NT2/D1 (cell line): ENCODE measurements around the gene PCNX1.

Source experiments
- DNase-seq: peaks from one replicate; pipeline ENCODE4 v3.0.0-alpha.2; 2011; ENCODE audit warnings: low read depth, low spot score
- H3K27me3 ChIP-seq: 2 replicates; pipeline ENCODE4 v1.6.0; 2011; ENCODE audit warnings: mild to moderate bottlenecking; ENCODE audit not compliant: insufficient read length, insufficient read depth
- H3K36me3 ChIP-seq: 2 replicates; pipeline ENCODE4 v1.6.1; 2011; ENCODE audit warnings: mild to moderate bottlenecking, low read length, mixed read lengths; ENCODE audit not compliant: insufficient read depth, insufficient read length
- H3K4me1 ChIP-seq: 2 replicates; pipeline ENCODE4 v1.5.1; 2011; ENCODE audit not compliant: insufficient read depth, insufficient read length
- H3K4me3 ChIP-seq: 2 replicates; pipeline ENCODE4 v1.5.1; 2011; ENCODE audit warnings: low read depth; ENCODE audit not compliant: insufficient read length
- H3K9ac ChIP-seq: 2 replicates; pipeline ENCODE4 v1.6.0; 2011; ENCODE audit warnings: low read depth; ENCODE audit not compliant: insufficient read length
- H3K9me3 ChIP-seq: 2 replicates; pipeline ENCODE4 v1.5.1; 2011; ENCODE audit warnings: mild to moderate bottlenecking, low read length; ENCODE audit not compliant: insufficient read depth
- SUZ12 ChIP-seq: IDR thresholded peaks from 2 replicates; pipeline ENCODE4 v1.6.1; 2011; ENCODE audit not compliant: insufficient read length, insufficient read depth; ENCODE audit errors: extremely low read depth
- YY1 ChIP-seq: IDR thresholded peaks from 2 replicates; pipeline ENCODE4 v1.6.1; 2011; ENCODE audit not compliant: insufficient read length, insufficient read depth
- ZNF274 ChIP-seq: IDR thresholded peaks from 2 replicates; pipeline ENCODE4 v1.6.1; 2011; ENCODE audit warnings: mild to moderate bottlenecking, low read depth, low read length

Gene PCNX1

DNA sequence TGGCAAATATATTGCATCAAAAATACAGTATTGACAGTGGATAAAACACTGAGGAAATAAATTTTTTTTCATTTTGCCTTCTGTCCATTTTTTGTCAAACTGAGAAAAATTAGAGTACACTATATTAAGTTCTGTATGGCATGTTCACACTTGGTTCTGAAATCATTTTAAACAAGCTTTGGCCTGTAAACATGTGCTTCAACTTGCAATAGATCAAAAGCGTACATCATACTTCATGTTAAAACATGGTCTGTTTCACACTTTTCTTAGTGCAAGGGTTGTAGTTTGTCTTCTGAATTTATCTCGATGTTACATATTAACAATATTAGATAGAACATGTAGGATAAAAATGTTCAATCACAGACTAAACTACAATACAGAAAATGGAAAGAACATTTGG, 208.0 kb downstream of the PCNX1 start:
- no peak for TF ChIP-seq SUZ12
- TF ChIP-seq ZNF274 = no peak
- no peak for TF ChIP-seq YY1
- Histone ChIP-seq H3K9ac (no peak overlapping the region), H3K27me3 (no peaks in the 10 kb centered on the region), H3K9me3 (no peaks in the 10 kb centered on the region), H3K4me3 (no peak overlapping the region), H3K4me1 (no peaks in the 10 kb centered on the region), H3K36me3 (peaks cover 3% of the 10 kb centered on the region)
- no peak for DNase-seq

DNA sequence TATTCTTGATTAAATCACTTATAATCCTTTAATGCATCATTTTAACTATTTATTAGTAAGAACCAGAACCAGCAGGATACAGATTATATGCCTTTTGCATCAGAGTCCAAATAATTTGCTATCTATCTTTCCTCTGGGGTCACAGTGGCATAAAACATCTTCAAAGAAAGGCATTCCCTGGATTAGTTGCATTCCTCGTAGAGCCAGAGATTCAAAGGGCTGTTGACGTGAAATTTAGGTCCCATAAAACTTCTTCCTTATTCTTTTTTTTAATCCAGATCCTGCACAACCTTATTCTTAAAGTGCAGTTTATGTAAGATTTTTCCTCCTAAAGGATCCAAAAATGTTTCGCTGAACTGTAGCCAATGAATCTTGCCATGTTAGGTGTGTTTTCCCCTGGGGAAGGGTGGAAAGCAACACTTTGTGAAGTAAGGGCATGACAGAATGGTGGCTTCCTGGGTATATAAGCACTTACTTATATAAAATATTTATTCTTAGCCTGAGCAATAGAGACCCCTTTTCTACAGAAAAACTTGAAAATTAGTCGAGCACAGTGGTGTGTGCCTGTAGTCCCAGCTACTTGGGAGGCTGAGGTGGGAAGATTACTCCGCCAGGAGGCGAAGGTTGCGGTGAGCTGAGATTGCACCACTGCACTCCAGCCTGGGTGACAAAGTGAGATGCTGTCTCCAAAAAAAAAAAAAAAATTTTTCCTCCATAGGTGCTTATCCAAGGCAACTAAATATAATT, 208.7 kb downstream of the PCNX1 start:
- Histone ChIP-seq H3K27me3 (no peaks in the 10 kb centered on the region), H3K4me3 (no peak overlapping the region), H3K4me1 (no peaks in the 10 kb centered on the region), H3K36me3 (no peaks in the 10 kb centered on the region), H3K9me3 (no peaks in the 10 kb centered on the region), H3K9ac (no peak overlapping the region)
- no peak for TF ChIP-seq ZNF274
- TF ChIP-seq YY1 = no peak
- TF ChIP-seq SUZ12 = no peak
- no peak for DNase-seq

DNA sequence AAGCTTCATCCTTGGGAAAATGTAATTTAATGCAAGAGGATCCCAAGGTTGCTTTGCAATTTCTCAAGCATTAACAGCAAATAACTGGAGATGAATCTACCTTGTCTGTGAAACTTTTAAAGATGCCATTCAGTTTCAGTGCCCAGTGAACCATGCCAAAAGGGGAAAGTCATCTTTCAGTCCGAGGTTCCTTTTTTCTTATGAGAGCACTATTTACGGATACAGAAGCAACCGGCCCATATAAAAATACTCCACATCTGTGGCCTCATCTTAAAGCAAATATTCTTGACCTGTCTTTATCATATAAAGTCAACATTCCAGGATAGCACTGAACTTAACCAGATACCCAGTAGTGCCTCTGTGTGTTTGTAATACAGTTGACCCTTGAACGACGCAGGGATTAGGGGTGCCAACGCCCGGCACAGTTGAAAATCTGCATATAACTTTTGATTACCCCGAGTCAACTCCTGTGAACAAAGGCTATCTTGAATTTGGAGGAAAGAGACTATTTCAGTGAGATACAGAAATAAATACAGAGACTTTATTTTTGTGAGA, 209.4 kb downstream of the PCNX1 start:
- Histone ChIP-seq H3K36me3 (no peaks in the 10 kb centered on the region), H3K27me3 (no peaks in the 10 kb centered on the region), H3K9ac (no peak overlapping the region), H3K4me3 (no peak overlapping the region), H3K9me3 (0 out of 2 replicates have a peak, but pooled peaks cover 3% of the 10 kb centered on the region), H3K4me1 (no peaks in the 10 kb centered on the region)
- TF ChIP-seq ZNF274 (no peak), SUZ12 (no peak), YY1 (no peak)
- no peak for DNase-seq

DNA sequence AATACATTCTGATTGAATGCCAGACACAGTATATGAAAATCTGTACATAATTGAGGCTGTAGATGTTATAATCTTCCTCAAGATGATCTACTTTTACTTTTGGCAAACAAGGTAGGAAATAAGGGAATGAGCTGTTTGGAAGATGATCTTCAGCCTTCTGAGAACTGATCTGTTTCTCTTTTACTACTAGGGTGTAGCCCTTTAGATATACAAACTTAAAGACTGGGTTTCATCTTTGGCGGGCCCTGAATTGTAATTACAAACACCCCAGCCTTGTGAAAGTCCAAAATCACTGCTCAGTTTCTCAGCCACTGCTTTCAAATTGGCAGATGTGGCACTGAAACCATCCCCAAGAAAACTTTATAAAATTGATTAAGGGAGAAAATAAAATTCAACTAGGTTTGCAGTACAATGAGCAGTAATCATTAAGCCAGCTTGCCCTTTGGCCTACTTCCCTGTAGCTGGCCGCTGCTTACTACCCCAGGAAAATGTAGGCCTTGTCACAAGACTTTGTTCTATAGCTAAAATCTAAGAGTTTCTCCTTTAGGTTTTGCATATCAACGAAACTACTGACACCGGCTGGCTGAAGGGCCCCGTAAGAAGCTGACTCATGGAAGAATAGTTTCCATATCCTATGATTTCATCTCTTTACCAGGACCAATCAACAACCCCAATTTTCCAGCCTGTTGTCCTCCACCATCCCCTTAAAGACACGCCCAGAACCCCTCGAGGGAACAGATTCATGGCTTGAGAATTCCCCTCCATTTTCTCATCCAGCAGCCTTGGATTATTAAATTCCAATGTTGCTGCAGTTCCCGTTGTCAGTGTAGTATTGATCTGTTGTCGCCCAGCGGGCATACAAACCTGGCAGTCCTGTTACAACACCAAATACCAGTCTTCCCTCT, 210.8 kb downstream of the PCNX1 start:
- TF ChIP-seq YY1 = no peak
- no peak for TF ChIP-seq ZNF274
- no peak for TF ChIP-seq SUZ12
- Histone ChIP-seq H3K9me3 (0 out of 2 replicates have a peak, but pooled peaks cover 6% of the 10 kb centered on the region), H3K4me3 (no peak overlapping the region), H3K9ac (no peak overlapping the region), H3K27me3 (no peaks in the 10 kb centered on the region), H3K4me1 (no peaks in the 10 kb centered on the region), H3K36me3 (no peaks in the 10 kb centered on the region)
- DNase-seq = no peak

DNA sequence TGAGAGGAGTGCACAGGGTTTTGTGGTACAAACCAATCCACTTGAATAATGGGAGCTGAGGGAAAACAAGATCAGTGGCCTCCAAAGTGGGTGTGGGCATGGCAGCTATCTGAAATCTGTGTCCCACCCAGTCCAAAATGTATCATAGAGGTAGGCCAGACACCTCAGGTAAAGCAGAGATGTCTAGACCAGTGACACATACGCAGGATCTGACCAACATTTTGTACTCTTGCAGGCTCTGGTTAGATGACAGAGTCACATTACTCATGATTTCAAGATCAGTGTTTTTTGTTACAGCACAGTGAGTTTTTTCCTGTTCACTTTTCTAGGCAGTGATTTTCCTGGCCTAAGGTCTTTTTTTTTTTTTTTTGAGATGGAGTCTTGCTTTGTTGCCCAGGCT, 211.8 kb downstream of the PCNX1 start:
- no peak for DNase-seq
- no peaks in the 10 kb centered on the region for H3K4me1 ChIP-seq
- H3K4me3 ChIP-seq = no peak overlapping the region
- H3K27me3 ChIP-seq = no peaks in the 10 kb centered on the region
- 0 out of 2 replicates have a peak, but pooled peaks cover 6% of the 10 kb centered on the region for H3K9me3 ChIP-seq
- TF ChIP-seq ZNF274 = no peak
- TF ChIP-seq SUZ12 = no peak
- no peak for TF ChIP-seq YY1
- no peaks in the 10 kb centered on the region for H3K36me3 ChIP-seq
- no peak overlapping the region for H3K9ac ChIP-seq

DNA sequence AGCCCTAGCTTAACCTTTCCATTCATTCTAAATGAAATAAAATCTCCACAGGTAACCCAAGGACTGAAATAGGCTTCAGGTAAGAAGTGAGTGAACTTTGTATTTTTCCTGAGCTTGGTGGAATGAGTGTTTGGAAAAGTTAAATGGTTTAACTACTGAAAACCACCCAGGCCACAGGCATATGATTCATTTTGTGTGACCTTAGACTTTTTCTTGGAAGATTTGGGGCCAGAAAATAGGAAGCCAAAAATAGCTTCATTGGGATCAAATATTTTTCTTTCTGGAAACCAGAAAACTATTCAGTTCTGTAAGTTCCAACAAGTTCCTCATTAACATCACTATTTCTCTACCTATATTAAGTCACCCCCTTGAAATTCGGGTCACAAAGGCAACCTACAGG, 212.6 kb downstream of the PCNX1 start:
- H3K4me1 ChIP-seq = no peaks in the 10 kb centered on the region
- H3K9ac ChIP-seq = no peak overlapping the region
- no peak overlapping the region for H3K4me3 ChIP-seq
- 0 out of 2 replicates have a peak, but pooled peaks cover 6% of the 10 kb centered on the region for H3K9me3 ChIP-seq
- TF ChIP-seq ZNF274 = no peak
- no peak for TF ChIP-seq YY1
- no peak for TF ChIP-seq SUZ12
- no peaks in the 10 kb centered on the region for H3K27me3 ChIP-seq
- H3K36me3 ChIP-seq = no peaks in the 10 kb centered on the region
- DNase-seq = no peak

DNA sequence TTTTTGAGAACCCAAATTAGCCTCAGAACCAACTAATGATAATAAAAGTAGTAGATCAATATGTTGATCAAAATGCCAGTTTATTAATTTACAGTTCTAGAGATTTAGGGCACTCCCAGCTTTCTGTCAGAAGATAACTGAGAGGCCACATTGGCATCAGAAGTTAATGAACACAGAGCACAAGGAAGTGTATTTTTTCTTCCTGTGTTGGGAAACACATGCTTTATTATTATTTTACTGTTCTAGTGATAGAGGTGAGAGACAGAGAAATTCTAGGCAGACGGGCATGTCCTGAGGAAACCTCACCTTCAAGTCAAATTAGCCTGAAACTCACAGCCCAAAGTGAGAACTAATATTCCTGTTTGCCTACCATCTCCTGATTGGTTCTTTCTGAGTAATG, 213.7 kb downstream of the PCNX1 start:
- Histone ChIP-seq H3K9me3 (peaks cover 6% of the 10 kb centered on the region; the same call in 1 of the 2 replicates), H3K4me1 (no peaks in the 10 kb centered on the region), H3K4me3 (no peak overlapping the region), H3K9ac (no peak overlapping the region), H3K36me3 (no peaks in the 10 kb centered on the region), H3K27me3 (no peaks in the 10 kb centered on the region)
- no peak for TF ChIP-seq ZNF274
- TF ChIP-seq YY1 = no peak
- no peak for TF ChIP-seq SUZ12
- DNase-seq = no peak
